ENCODE results near the gene GSTM5. TPM values are rescaled to one million over a fixed set of nuclear protein-coding genes. Genes with fewer than 3 reads are reported as not detected.
"Not testable (repeated sequence)": the region's sequence is repeated elsewhere in the genome, so short reads cannot be mapped to it uniquely, and the experiment has no call there.

Gene GSTM5
- total RNA-seq, 2 donors from 2014 or later = 4.2 to 12.3 TPM

GRCh38 chr1:109739738-109740614 lies 27.9 kb downstream of the GSTM5 start:
- DNase-seq (ENCODE audit: low spot score) = peak; percentile 75
- TF ChIP-seq POLR2A (IDR thresholded peaks at IDR 0.05) = peak; percentile 78
- TF ChIP-seq POLR2AphosphoS5 (IDR thresholded peaks at IDR 0.05) = peak; percentile 86
- no peak for TF ChIP-seq CTCF (IDR thresholded peaks at IDR 0.05)
- Histone ChIP-seq H3K4me3 (peak overlapping the region; percentile 49 to 81), H3K27me3 (replicated peaks; ENCODE audit: insufficient read depth) (no peaks in the 10 kb centered on the region), H3K9me3 (no peaks in the 10 kb centered on the region), H3K27ac (peak overlapping the region; percentile 71 to 83), H3K36me3 (peaks cover 3 to 4% of the 10 kb centered on the region in 2 donors), H3K4me1 (replicated peaks) (no peaks in the 10 kb centered on the region)
- intact Hi-C loops (cut with DNase I) = loop anchor here (2.0 kb wide), 1 partner anchor 71 kb away; the partner anchor contains the start of gene GSTM2
- WGBS = under 1% methylated on average over 86 of the region's 86 CpGs

- no peak for TF ChIP-seq CTCF (IDR thresholded peaks at IDR 0.05)
- 18% methylated on average over 10 of the region's 10 CpGs for WGBS
- peak within 1 kb of the TSS; percentile 71 to 83 for H3K27ac ChIP-seq
- intact Hi-C loops (cut with DNase I) = no loop called here
- no peaks in the 10 kb centered on the region for H3K4me1 ChIP-seq (replicated peaks)
- H3K9me3 ChIP-seq = no peaks in the 10 kb centered on the region
- H3K36me3 ChIP-seq = peaks cover 3 to 4% of the 10 kb centered on the region in 2 donors
- H3K4me3 ChIP-seq = peak within 1 kb of the TSS; percentile 49 to 81
- DNase-seq (ENCODE audit: low spot score) = no peak
- H3K27me3 ChIP-seq (replicated peaks; ENCODE audit: insufficient read depth) = no peaks in the 10 kb centered on the region
Observed at GRCh38 chr1:109740615-109741373, 28.7 kb downstream of the GSTM5 start, which contains the start of gene GSTM3. Gene GSTM3 (minus strand): TSS chr1:109741038. CDS start chr1:109740287, 751 bp downstream.

- intact Hi-C loops (cut with DNase I); H3K36me3 ChIP-seq; H3K4me3 ChIP-seq; H3K27me3 ChIP-seq (replicated peaks; ENCODE audit: insufficient read depth); DNase-seq (ENCODE audit: low spot score); H3K27ac ChIP-seq; H3K9me3 ChIP-seq; H3K4me1 ChIP-seq (replicated peaks): not testable (repeated sequence)
- WGBS = 83% methylated on average over 10 of the region's 10 CpGs
Observed at GRCh38 chr1:109748311-109748710, 36.3 kb downstream of the GSTM5 start.

- Histone ChIP-seq H3K36me3 (no peaks in the 10 kb centered on the region), H3K4me1 (replicated peaks) (no peaks in the 10 kb centered on the region), H3K4me3 (no peak overlapping the region), H3K9me3 (no peaks in the 10 kb centered on the region), H3K27ac (no peak overlapping the region), H3K27me3 (replicated peaks; ENCODE audit: insufficient read depth) (peaks cover 2% of the 10 kb centered on the region)
- intact Hi-C loops (cut with DNase I) = no loop called here
- TF ChIP-seq POLR2AphosphoS5 (IDR thresholded peaks at IDR 0.05) = no peak
- TF ChIP-seq POLR2A (IDR thresholded peaks at IDR 0.05) = no peak
- TF ChIP-seq CTCF (IDR thresholded peaks at IDR 0.05) = no peak
- no peak for DNase-seq (ENCODE audit: low spot score)
Observed at GRCh38 chr1:109749221-109749620, 37.2 kb downstream of the GSTM5 start.

- no peaks in the 10 kb centered on the region for H3K36me3 ChIP-seq
- intact Hi-C loops (cut with DNase I) = no loop called here
- 90% methylated on average over 10 of the region's 11 CpGs for WGBS
- no peak overlapping the region for H3K4me3 ChIP-seq
- no peaks in the 10 kb centered on the region for H3K9me3 ChIP-seq
- no peak overlapping the region for H3K27ac ChIP-seq
- DNase-seq (ENCODE audit: low spot score) = no peak
- peaks cover 2% of the 10 kb centered on the region for H3K27me3 ChIP-seq (replicated peaks; ENCODE audit: insufficient read depth)
- no peak for TF ChIP-seq POLR2A (IDR thresholded peaks at IDR 0.05)
- TF ChIP-seq POLR2AphosphoS5 (IDR thresholded peaks at IDR 0.05) = no peak
- no peak for TF ChIP-seq CTCF (IDR thresholded peaks at IDR 0.05)
- no peaks in the 10 kb centered on the region for H3K4me1 ChIP-seq (replicated peaks)
Observed at GRCh38 chr1:109750241-109750882, 38.3 kb downstream of the GSTM5 start.

All from prostate gland (tissue), 2 donors.